DMS153 treated with DMSO at 0.1 percent for 48 hours (cell line): ENCODE measurements around the gene PSMC3.

Experiments
- DNase-seq: peaks from one replicate; lab custom pipeline; 2025; ENCODE audit not compliant: unreplicated experiment; lab: John Stamatoyannopoulos, UW

PSMC3 gene

DNA sequence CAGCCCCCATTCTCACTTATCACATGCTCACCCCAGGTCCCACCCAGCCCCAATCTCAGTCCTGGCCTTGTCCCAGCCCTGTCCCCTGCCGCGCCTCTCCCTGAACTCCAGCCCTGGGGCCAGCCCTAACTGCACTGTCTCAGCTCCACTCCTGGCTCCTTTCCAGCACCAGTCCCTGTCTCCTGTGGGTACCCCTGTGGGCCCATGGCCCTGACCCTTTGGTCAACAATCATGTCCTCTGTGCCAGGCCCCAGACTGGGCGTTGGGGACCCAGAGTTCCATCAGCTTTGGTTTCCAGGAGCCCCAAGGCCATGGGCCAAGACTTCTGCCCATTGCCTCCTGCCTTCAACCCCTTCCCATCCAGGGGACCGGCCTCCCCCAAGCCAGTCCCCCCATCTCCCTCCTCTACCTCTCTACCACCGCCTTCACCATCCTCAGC lies 48.6 kb downstream of the PSMC3 start:
- no peak for DNase-seq

DNA sequence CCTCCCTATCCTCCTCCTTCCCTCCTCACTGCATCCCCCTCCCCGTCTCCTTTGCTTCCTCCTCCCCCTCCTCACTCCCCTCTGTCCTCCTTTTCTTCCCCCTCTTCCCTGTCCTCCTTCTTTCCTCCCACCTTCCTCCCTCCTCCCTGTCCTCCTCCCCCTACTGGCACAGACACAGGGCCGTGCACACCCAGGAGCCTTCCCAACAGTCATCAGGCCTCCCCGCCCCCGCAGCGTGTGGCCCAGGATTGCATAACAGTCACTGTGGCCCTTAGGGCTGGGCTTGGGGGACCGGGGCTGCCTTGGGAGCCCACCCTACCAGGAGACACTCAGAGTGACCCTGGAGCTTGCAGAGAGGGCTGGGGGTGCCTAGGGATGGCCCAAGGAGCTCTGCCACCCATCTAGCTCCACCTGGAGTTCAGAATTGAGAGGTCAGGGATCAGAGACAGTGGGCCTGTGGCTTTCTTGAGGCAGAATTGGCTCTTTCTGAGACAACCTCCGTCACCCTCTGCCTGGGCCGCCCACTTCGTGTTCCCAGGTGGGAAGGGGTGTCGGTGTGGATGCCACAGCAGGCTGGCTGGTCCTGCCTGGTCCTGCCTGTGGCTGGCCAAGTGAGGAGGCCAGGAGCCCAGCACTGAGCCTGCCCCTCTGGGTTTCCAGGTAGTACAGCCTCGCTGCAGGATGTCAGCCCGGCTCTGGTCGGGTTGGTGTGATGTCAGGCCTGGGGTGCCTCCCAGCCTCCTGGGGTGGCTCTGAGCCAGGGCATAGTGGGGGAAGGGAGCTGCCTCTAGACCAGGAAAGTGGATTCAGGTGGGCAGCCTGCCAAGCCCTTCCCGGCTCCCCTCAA lies 49.5 kb downstream of the PSMC3 start:
- DNase-seq = no peak

DNA sequence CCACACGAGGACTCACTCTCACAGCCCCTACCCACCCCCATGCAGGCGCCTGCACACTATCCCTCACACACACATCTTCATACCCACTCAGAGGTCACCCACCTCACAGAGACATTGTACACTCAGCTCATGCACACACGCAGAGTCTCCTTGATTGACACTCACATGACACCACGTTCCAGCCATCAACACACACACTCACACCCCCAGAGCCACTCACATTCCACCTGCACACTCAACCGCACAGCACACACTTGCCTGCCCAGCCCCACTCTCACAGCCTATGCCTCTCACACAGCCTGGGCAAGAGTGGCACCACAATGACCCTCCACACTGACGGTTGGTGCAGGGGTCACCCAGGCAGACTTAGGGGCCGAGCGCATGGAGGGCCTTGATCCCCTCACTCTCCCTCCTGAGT lies 50.1 kb downstream of the PSMC3 start:
- no peak for DNase-seq

DNA sequence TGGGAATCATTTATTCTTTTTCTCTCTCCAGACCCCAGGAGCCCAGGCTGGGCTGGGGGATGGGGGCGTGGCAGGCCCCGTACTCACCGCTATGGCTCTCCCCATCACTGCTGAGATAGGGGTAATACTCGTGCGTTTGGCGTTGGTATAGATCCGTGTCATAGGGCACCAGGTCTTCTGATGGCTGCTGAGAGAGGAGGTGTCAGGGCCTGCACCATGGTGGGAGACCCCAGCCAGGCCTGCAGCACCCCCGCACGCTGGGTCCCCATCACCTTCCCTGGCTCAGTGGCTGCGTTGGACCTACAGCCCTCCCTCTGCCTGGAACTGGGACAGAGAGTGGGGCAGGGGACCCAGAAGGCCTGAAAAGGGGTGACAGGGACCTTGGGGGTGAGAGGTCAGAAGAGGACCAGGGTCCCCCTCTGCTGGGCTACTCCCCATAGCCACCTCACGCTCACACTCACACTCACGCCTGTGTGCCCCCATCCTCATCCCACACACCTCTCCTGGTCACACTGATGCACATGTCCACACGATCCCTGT lies 50.6 kb downstream of the PSMC3 start:
- no peak for DNase-seq

DNA sequence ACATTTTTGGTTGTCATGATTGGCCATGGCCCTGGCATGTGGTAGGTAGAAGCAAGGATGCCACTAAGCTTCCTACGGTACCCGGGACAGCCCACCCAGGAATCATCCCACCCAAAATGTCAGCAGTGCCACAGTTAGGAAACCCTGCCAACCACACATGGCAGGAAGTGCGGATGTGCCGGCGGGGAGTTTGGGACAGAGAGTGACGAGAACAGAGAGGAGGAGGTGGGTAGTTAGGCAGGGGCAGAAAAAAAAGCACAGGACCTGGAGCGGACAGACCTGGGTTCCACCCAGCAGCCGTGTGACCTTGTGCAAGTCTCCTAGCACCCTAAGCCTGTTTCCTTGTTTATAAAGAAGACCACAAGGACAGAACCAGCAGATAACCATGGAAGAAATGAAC lies 51.2 kb downstream of the PSMC3 start:
- no peak for DNase-seq

DNA sequence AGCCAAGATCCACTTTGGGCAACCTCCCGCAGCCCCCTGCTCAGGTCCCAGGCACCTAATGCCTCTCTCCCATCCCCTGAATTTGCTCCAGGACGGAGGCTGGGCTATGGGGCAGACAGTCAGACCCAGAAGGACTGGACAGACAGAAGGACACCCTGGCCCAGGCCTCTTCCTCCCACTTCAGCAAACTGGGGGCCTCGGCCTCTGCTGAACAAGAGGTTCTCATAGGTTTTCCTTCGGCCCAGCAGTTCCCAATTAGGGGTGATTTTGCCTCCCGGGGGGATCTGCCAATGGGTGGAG lies 51.6 kb downstream of the PSMC3 start:
- no peak for DNase-seq

DNA sequence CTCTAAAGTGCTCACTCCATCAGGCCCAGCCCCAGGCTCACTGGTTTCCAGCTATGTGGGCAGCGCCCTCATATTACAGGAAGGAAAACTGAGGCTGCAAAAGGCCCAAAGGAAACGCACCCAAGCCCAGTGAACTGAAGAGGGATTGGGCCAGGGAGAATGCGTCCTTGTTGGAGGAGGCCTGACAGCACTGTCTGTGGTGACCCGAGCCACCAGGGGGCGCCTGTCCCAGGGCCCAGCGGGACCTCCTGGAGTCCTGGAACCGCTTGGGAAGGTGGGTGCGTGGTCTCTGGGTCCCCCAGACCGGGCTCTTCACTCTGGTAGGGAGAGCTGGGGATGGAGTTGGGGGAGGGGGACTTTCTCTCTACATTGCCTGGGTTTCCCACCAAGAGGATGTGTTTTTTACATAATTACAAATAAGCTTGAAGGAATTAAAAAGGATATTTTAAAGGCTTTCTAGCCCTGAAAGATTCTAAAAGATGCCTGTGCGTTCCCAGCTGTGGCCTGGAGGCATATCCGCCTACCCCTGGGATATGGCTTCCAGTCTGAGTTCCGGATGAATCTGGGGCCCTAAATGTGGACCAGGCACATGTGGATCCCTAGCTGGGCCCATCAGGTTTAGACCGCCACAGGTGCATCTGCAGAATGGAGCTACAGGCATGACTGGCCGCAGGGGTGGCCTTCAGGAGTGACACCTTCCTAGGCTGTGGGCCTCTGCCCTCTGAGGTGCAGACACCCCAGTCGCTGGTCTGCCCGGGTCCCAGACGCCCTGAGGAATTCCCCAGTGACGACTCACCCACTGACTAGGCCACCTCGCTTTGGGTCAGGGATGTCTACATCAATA lies 52.1 kb downstream of the PSMC3 start:
- peak; percentile 7 for DNase-seq

DNA sequence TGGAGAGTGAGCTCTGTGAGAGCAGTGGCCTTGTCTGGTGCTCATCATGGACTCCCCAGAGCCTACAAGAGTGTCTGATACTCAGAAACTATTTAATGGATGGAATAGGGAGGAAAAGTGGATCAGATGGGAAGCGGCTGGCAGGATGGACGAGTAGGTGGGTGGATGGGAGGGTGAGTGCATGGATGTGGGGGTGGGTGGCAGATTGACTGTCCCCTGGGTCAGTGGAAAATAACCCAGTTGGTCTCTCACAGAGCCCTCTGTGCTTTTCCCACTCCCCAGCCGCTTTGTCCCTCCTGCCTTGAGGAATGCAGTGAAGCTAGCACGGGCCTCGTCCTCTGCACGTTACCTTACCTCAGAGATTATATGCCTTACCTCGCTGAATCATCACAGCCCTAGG lies 53.8 kb downstream of the PSMC3 start:
- DNase-seq = no peak

DNA sequence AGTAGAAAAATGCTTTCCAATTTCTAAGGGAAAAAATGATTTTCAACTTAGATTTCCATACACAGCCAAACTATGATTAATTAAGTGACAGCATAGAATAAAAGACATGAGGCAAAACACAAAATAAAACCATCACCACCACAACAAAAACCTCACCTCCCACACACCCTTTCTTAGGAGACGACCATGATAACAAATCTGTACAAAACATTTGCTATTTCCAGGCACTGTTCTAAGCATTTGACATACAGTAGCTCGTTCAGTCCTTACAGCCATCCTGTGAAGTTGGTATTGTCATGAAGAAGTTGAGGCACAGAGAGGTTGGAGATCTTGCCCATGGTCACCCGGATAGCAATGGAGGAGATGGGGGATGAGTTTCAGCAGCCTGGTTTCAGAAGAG lies 56.6 kb downstream of the PSMC3 start:
- DNase-seq = no peak
